H9 (cell line): ENCODE data around the gene NRP2. TPM values are rescaled to one million over a fixed set of nuclear protein-coding genes. Genes with fewer than 3 reads are reported as not detected.

Experiments used
- DNase-seq: peaks from one replicate; pipeline ENCODE4 v3.0.0-alpha.2; 2017
- H2AFZ ChIP-seq: one replicate; pipeline ENCODE4 v1.6.1; 2013; ENCODE audit warnings: mild to moderate bottlenecking, low read length, control low read depth, moderate library complexity
- H2AK5ac ChIP-seq: 2 replicates; pipeline ENCODE4 v1.6.1; 2013; ENCODE audit warnings: low read length, control low read depth, mixed read lengths; ENCODE audit not compliant: insufficient read length
- H2BK120ac ChIP-seq: one replicate; pipeline ENCODE4 v1.6.1; 2013; ENCODE audit warnings: low read depth, mild to moderate bottlenecking, low read length, control low read depth, inconsistent platforms; ENCODE audit not compliant: poor library complexity, severe bottlenecking
- H2BK12ac ChIP-seq: 2 replicates; pipeline ENCODE4 v1.6.1; 2013; ENCODE audit warnings: low read length, control low read depth, mixed read lengths, low read depth; ENCODE audit not compliant: insufficient read length
- H2BK15ac ChIP-seq: 2 replicates; pipeline ENCODE4 v1.6.1; 2013; ENCODE audit warnings: low read depth, low read length, control low read depth
- H2BK20ac ChIP-seq: one replicate; pipeline ENCODE4 v1.6.1; 2013; ENCODE audit warnings: low read depth, mild to moderate bottlenecking, low read length, control low read depth, inconsistent platforms; ENCODE audit not compliant: poor library complexity, severe bottlenecking
- H2BK5ac ChIP-seq: 2 replicates; pipeline ENCODE4 v1.6.1; 2013; ENCODE audit warnings: low read length, control low read depth, mixed read lengths; ENCODE audit not compliant: insufficient read length
- H3K14ac ChIP-seq: 2 replicates; pipeline ENCODE4 v1.6.1; 2013; ENCODE audit warnings: low read length, control low read depth; ENCODE audit not compliant: insufficient read depth
- H3K18ac ChIP-seq: 2 replicates; pipeline ENCODE4 v1.6.1; 2013; ENCODE audit warnings: low read depth, mild to moderate bottlenecking, mixed read lengths, low read length, control low read depth; ENCODE audit not compliant: insufficient read length
- H3K23ac ChIP-seq: 2 replicates; pipeline ENCODE4 v1.6.1; 2013; ENCODE audit warnings: low read length, control low read depth, mixed read lengths, low read depth; ENCODE audit not compliant: insufficient read length
- H3K23me2 ChIP-seq: 2 replicates; pipeline ENCODE4 v1.6.1; 2013; ENCODE audit warnings: low read depth, mild to moderate bottlenecking, mixed read lengths, low read length, control low read depth; ENCODE audit not compliant: insufficient read length, poor library complexity, severe bottlenecking
- H3K27ac ChIP-seq: 2 replicates; pipeline ENCODE4 v1.5.1; 2013; ENCODE audit warnings: low read length, control low read depth, mixed read lengths, low read depth; ENCODE audit not compliant: insufficient read length
- H3K27me3 ChIP-seq: 2 replicates; pipeline ENCODE4 v1.6.1; 2013; ENCODE audit warnings: low read length, control low read depth, inconsistent platforms; ENCODE audit not compliant: insufficient read depth
- H3K4ac ChIP-seq: 2 replicates; pipeline ENCODE4 v1.6.1; 2013; ENCODE audit warnings: low read depth, mild to moderate bottlenecking, control low read depth, inconsistent platforms, low read length, moderate library complexity
- H3K4me1 ChIP-seq: 2 replicates; pipeline ENCODE4 v1.6.1; 2013; ENCODE audit warnings: low read length, control low read depth, inconsistent platforms; ENCODE audit not compliant: insufficient read depth
- H3K4me2 ChIP-seq: 2 replicates; pipeline ENCODE4 v1.6.1; 2013; ENCODE audit warnings: low read length, control low read depth, mixed read lengths; ENCODE audit not compliant: insufficient read length, insufficient read depth
- H3K56ac ChIP-seq: 2 replicates; pipeline ENCODE4 v1.6.1; 2013; ENCODE audit warnings: low read depth, mild to moderate bottlenecking, mixed read lengths, low read length, control low read depth; ENCODE audit not compliant: insufficient read length
- H3K79me1 ChIP-seq: 2 replicates; pipeline ENCODE4 v1.6.1; 2013; ENCODE audit warnings: low read depth, mild to moderate bottlenecking, moderate library complexity, low read length, control low read depth, inconsistent platforms; ENCODE audit not compliant: insufficient read depth, poor library complexity, severe bottlenecking
- H3K79me2 ChIP-seq: 2 replicates; pipeline ENCODE4 v1.6.1; 2013; ENCODE audit warnings: low read length, control low read depth, inconsistent platforms; ENCODE audit not compliant: insufficient read depth
- H3K9ac ChIP-seq: 2 replicates; pipeline ENCODE4 v1.6.1; 2013; ENCODE audit warnings: low read length, control low read depth, mixed read lengths; ENCODE audit not compliant: insufficient read length; ENCODE audit errors: extremely low read depth
- H3K9me3 ChIP-seq: one replicate; pipeline ENCODE4 v1.6.1; 2013; ENCODE audit warnings: low read depth, low read length, inconsistent platforms; ENCODE audit not compliant: control insufficient read depth
- H3T11ph ChIP-seq: one replicate; pipeline ENCODE4 v1.6.1; 2013; ENCODE audit warnings: mild to moderate bottlenecking, low read length, control low read depth, inconsistent platforms
- H4K20me1 ChIP-seq: one replicate; pipeline ENCODE4 v1.6.1; 2013; ENCODE audit not compliant: control insufficient read depth, insufficient read length, insufficient read depth
- H4K5ac ChIP-seq: 2 replicates; pipeline ENCODE4 v1.6.1; 2013; ENCODE audit warnings: low read depth, mild to moderate bottlenecking, mixed read lengths, low read length, control low read depth; ENCODE audit not compliant: insufficient read length
- H4K8ac ChIP-seq: replicated peaks from 2 replicates; pipeline ENCODE4 v1.6.1; 2013; ENCODE audit warnings: low read length, control low read depth, mixed read lengths, low read depth; ENCODE audit not compliant: insufficient read length
- H4K91ac ChIP-seq: 2 replicates; pipeline ENCODE4 v1.6.1; 2013; ENCODE audit warnings: low read depth, mild to moderate bottlenecking, moderate library complexity, mixed read lengths, low read length, control low read depth; ENCODE audit not compliant: insufficient read length
- H3K27ac Mint-ChIP-seq, 3 experiments: 2 replicates in 2 of 3; 3 replicates in 1 of 3; pipeline ENCODE4 v1.8.0; 2020 to 2021; ENCODE audit warnings: mixed read lengths in 3 of 3, mild to moderate bottlenecking in 1 of 3, moderate library complexity in 1 of 3
- H3K27me3 Mint-ChIP-seq: 2 replicates; pipeline ENCODE4 v1.8.0; 2021; ENCODE audit warnings: low read depth, mild to moderate bottlenecking, moderate library complexity, mixed read lengths
- H3K36me3 Mint-ChIP-seq, 3 experiments: 2 replicates in 2 of 3; 3 replicates in 1 of 3; pipeline ENCODE4 v1.8.0; 2020 to 2021; ENCODE audit warnings: low read depth in 3 of 3, mixed read lengths in 3 of 3; ENCODE audit not compliant: insufficient read depth in 1 of 3
- H3K4me1 Mint-ChIP-seq, 2 experiments: 2 replicates each; pipeline ENCODE4 v1.8.0; 2020; ENCODE audit warnings: mixed read lengths in 2 of 2
- H3K4me3 Mint-ChIP-seq, 2 experiments: 2 replicates in 1 of 2; 3 replicates in 1 of 2; pipeline ENCODE4 v1.8.0; 2020 to 2021; ENCODE audit warnings: mild to moderate bottlenecking in 2 of 2, mixed read lengths in 2 of 2, moderate library complexity in 1 of 2
- H3K9me3 Mint-ChIP-seq, 2 experiments: 2 replicates in 1 of 2; 3 replicates in 1 of 2; pipeline ENCODE4 v1.8.0; 2020; ENCODE audit warnings: mild to moderate bottlenecking in 2 of 2, mixed read lengths in 2 of 2, moderate library complexity in 1 of 2
- CTCF ChIP-seq: fragments of 200-600 bp; sonication (generic); conservative IDR thresholded peaks from 3 replicates; pipeline ENCODE4 v1.8.0; 2021; ENCODE audit warnings: antibody characterized with exemption, mild to moderate bottlenecking
- WGBS: extraction: QIAGEN DNeasy Blood & Tissue Kit; methylation state at CpG from one replicate; pipeline ENCODE4 v1.1.7; 2013; ENCODE audit warnings: missing lambda C conversion rate, low lambda C conversion rate, mixed read lengths; ENCODE audit not compliant: insufficient read length; ENCODE audit errors: extremely low coverage; 5-methylcytosine and 5-hydroxymethylcytosine counted together
- total RNA-seq: library from RNA; stranded (reverse); gene quantifications from 2 replicates; pipeline ENCODE4 v1.2.1, GENCODE V29; 2021

NRP2 gene
- total RNA-seq, 1 experiment from 2014 or later, result 19.7 TPM

- Histone ChIP-seq H3K9ac (no peak overlapping the region), H3K79me2 (no peaks in the 10 kb centered on the region), H3K4ac (no peak overlapping the region), H3K14ac (no peak overlapping the region), H2AFZ (no peak overlapping the region), H3K9me3 (no peaks in the 10 kb centered on the region), H4K5ac (no peak overlapping the region), H3K27ac (no peak overlapping the region), H4K20me1 (no peaks in the 10 kb centered on the region), H3K4me1 (no peaks in the 10 kb centered on the region), H4K91ac (no peak overlapping the region), H3K56ac (no peak overlapping the region), H3K18ac (no peak overlapping the region), H2AK5ac (no peak overlapping the region), H2BK15ac (no peak overlapping the region), H2BK120ac (no peak overlapping the region), H2BK12ac (no peak overlapping the region), H3T11ph (no peak overlapping the region), H3K27me3 (no peaks in the 10 kb centered on the region), H2BK20ac (no peak overlapping the region), H3K23ac (no peak overlapping the region), H3K23me2 (no peaks in the 10 kb centered on the region), H3K79me1 (no peaks in the 10 kb centered on the region), H2BK5ac (no peak overlapping the region), H4K8ac (no peak overlapping the region), H3K4me2 (no peak overlapping the region)
- Mint-ChIP-seq H3K4me3 (no peak overlapping the region), H3K27me3 (no peaks in the 10 kb centered on the region; the same call in 1 of the 2 replicates), H3K9me3 (no peaks in the 10 kb centered on the region), H3K27ac (no peak overlapping the region), H3K36me3 (peaks cover 8 to 18% (median 17%) of the 10 kb centered on the region in 3 experiments; a peak in 6 of 7 replicates), H3K4me1 (peaks cover 43 to 58% of the 10 kb centered on the region in 2 experiments)
- no peak for TF ChIP-seq CTCF
- DNase-seq, result no peak
- no CpG with 5 or more reads among the region's 1 CpG for WGBS
Observed at GRCh38 chr2:205712508-205712907, 30.2 kb downstream of the NRP2 start.
